ENCODE measurements around the gene AGAP5. TPM values are rescaled to one million over a fixed set of nuclear protein-coding genes. Genes with fewer than 3 reads are reported as not detected.

AGAP5 gene
- total and polyA plus RNA-seq, 2 donors (not counting 1 experiment from before 2014, with no cell fraction given): 11.5 to 12.9 TPM

GRCh38 chr10:73647211-73647874 lies 50.6 kb downstream of the AGAP5 start:
- peaks cover 10 to 28% of the 10 kb centered on the region in 2 donors for H3K4me1 ChIP-seq (ENCODE audit: control insufficient read depth in 2 of 2, insufficient read depth in 2 of 2, low read length in 2 of 2)
- H3K27ac Mint-ChIP-seq: no peak overlapping the region
- H3K9me3 Mint-ChIP-seq (ENCODE audit: insufficient read depth): no peaks in the 10 kb centered on the region
- peak overlapping the region; percentile 98 for H3K4me2 ChIP-seq (replicated peaks; ENCODE audit: low read depth, low read length, poor library complexity, severe bottlenecking)
- no peaks in the 10 kb centered on the region for H3K79me2 ChIP-seq (ENCODE audit: control insufficient read depth, insufficient read depth, low read length)
- H2AFZ ChIP-seq (ENCODE audit: insufficient read depth, low read depth, low read length, poor library complexity, severe bottlenecking): peak overlapping the region; percentile 99
- ATAC-seq (ENCODE audit: low read depth): peak; percentile 29
- intact Hi-C loops (cut with micrococcal nuclease): no loop called here
- H3K9ac ChIP-seq (ENCODE audit: low read length): peak overlapping the region; percentile 82
- no peaks in the 10 kb centered on the region for H3K9me3 ChIP-seq (ENCODE audit: control extremely low read depth in 1 of 3, control insufficient read depth in 2 of 3, insufficient read depth in 1 of 3, low read length in 2 of 3)
- POLR2A ChIA-PET: no interaction called here
- CTCF ChIA-PET: interaction anchor here (1.0 to 10.5 kb wide), 2 partner anchors 118 to 146 kb away, joined by 3 to 191 read pairs; no protein-coding TSS in a partner anchor
- H3K36me3 ChIP-seq (replicated peaks in 1 of 2; ENCODE audit: control extremely low read depth in 1 of 2, control insufficient read depth in 1 of 2, extremely low read depth in 1 of 2, insufficient read depth in 2 of 2, low read length in 1 of 2): no peaks in the 10 kb centered on the region
- peak overlapping the region in 1 of 2 donors; percentile 60 for H3K27ac ChIP-seq (ENCODE audit: low read length in 2 of 2)
- peak overlapping the region; percentile 80 for H3K4me3 Mint-ChIP-seq
- TF ChIP-seq CTCF (IDR thresholded peaks at IDR 0.05) (no peak), EZH2 (IDR thresholded peaks at IDR 0.05; ENCODE audit: borderline replicate concordance, insufficient read depth, low read depth, low read length, poor library complexity, severe bottlenecking) (no peak)
- peaks cover 33% of the 10 kb centered on the region for H3K4me1 Mint-ChIP-seq
- H4K20me1 ChIP-seq (ENCODE audit: control insufficient read depth, insufficient read depth, low read length, poor library complexity, severe bottlenecking): no peaks in the 10 kb centered on the region
- H3K27me3 ChIP-seq (replicated peaks in 1 of 4; ENCODE audit: control extremely low read depth in 1 of 4, control insufficient read depth in 3 of 4, insufficient read depth in 4 of 4, low read length in 3 of 4): peaks cover 0 to 10% (median 0%) of the 10 kb centered on the region in 4 experiments
- 12% methylated on average over 29 of the region's 32 CpGs for WGBS (ENCODE audit: insufficient coverage)
- peak overlapping the region; percentile 34 to 80 (median 66) for H3K4me3 ChIP-seq (ENCODE audit: control extremely low read depth in 1 of 5, extremely low read depth in 1 of 5, insufficient read depth in 1 of 5, low read depth in 2 of 5, low read length in 4 of 5)
- peak; percentile 44 for DNase-seq
- peaks cover 3% of the 10 kb centered on the region for H3K27me3 Mint-ChIP-seq

- H3K9ac ChIP-seq (ENCODE audit: low read length): no peak overlapping the region
- peaks cover 0 to 10% (median 0%) of the 10 kb centered on the region in 4 experiments for H3K27me3 ChIP-seq (replicated peaks in 1 of 4; ENCODE audit: control extremely low read depth in 1 of 4, control insufficient read depth in 3 of 4, insufficient read depth in 4 of 4, low read length in 3 of 4)
- intact Hi-C loops (cut with micrococcal nuclease): no loop called here
- POLR2A ChIA-PET: no interaction called here
- H3K27ac Mint-ChIP-seq: no peak overlapping the region
- H3K27me3 Mint-ChIP-seq: peaks cover 3% of the 10 kb centered on the region
- peaks cover 33% of the 10 kb centered on the region for H3K4me1 Mint-ChIP-seq
- peaks cover 10 to 28% of the 10 kb centered on the region in 2 donors for H3K4me1 ChIP-seq (ENCODE audit: control insufficient read depth in 2 of 2, insufficient read depth in 2 of 2, low read length in 2 of 2)
- DNase-seq: no peak
- TF ChIP-seq EZH2 (IDR thresholded peaks at IDR 0.05; ENCODE audit: borderline replicate concordance, insufficient read depth, low read depth, low read length, poor library complexity, severe bottlenecking) (no peak), CTCF (IDR thresholded peaks at IDR 0.05) (no peak)
- H4K20me1 ChIP-seq (ENCODE audit: control insufficient read depth, insufficient read depth, low read length, poor library complexity, severe bottlenecking): no peaks in the 10 kb centered on the region
- no peak overlapping the region for H3K27ac ChIP-seq (ENCODE audit: low read length in 2 of 2)
- H3K4me3 ChIP-seq (ENCODE audit: control extremely low read depth in 1 of 5, extremely low read depth in 1 of 5, insufficient read depth in 1 of 5, low read depth in 2 of 5, low read length in 4 of 5): no peak overlapping the region
- no peak for ATAC-seq (ENCODE audit: low read depth)
- H3K9me3 Mint-ChIP-seq (ENCODE audit: insufficient read depth): no peaks in the 10 kb centered on the region
- no peaks in the 10 kb centered on the region for H3K36me3 ChIP-seq (replicated peaks in 1 of 2; ENCODE audit: control extremely low read depth in 1 of 2, control insufficient read depth in 1 of 2, extremely low read depth in 1 of 2, insufficient read depth in 2 of 2, low read length in 1 of 2)
- 97% methylated on average over 5 of the region's 9 CpGs for WGBS (ENCODE audit: insufficient coverage)
- no peaks in the 10 kb centered on the region for H3K79me2 ChIP-seq (ENCODE audit: control insufficient read depth, insufficient read depth, low read length)
- no peak overlapping the region for H3K4me2 ChIP-seq (replicated peaks; ENCODE audit: low read depth, low read length, poor library complexity, severe bottlenecking)
- peak overlapping the region; percentile 26 for H3K4me3 Mint-ChIP-seq
- no peak overlapping the region for H2AFZ ChIP-seq (ENCODE audit: insufficient read depth, low read depth, low read length, poor library complexity, severe bottlenecking)
- no peaks in the 10 kb centered on the region for H3K9me3 ChIP-seq (ENCODE audit: control extremely low read depth in 1 of 3, control insufficient read depth in 2 of 3, insufficient read depth in 1 of 3, low read length in 2 of 3)
- CTCF ChIA-PET: interaction anchor here (1.5 to 10.5 kb wide), 2 partner anchors 117 to 379 kb away, joined by 3 to 191 read pairs; no protein-coding TSS in a partner anchor
Measured at GRCh38 chr10:73646598-73647041, 51.3 kb downstream of the AGAP5 start.

Data from B cell (primary cell).